ENCODE results near the gene SETBP1. TPM values are rescaled to one million over a fixed set of nuclear protein-coding genes. Genes with fewer than 3 reads are reported as not detected.
"Not testable (repeated sequence)": the region's sequence is repeated elsewhere in the genome, so short reads cannot be mapped to it uniquely, and the experiment has no call there.

Gene SETBP1
- total RNA-seq, 1 donor: 22.8 TPM

GRCh38 chr18:44799907-44800421 lies 119.3 kb downstream of the SETBP1 start:
- Histone ChIP-seq H3K4me1 (ENCODE audit: insufficient read depth, low read length) (no peaks in the 10 kb centered on the region), H3K27ac (ENCODE audit: low read depth, low read length) (no peak overlapping the region), H3K9me3 (ENCODE audit: low read depth, low read length) (no peaks in the 10 kb centered on the region), H3K4me2 (ENCODE audit: insufficient read depth, low read length) (no peak overlapping the region), H2AFZ (ENCODE audit: low read length) (no peak overlapping the region), H3K4me3 (ENCODE audit: insufficient read depth, low read length) (no peak overlapping the region), H3K27me3 (ENCODE audit: insufficient read depth, low read length) (no peaks in the 10 kb centered on the region), H3K79me2 (ENCODE audit: insufficient read depth, low read length) (no peaks in the 10 kb centered on the region), H4K20me1 (ENCODE audit: insufficient read depth, low read length) (no peaks in the 10 kb centered on the region), H3K36me3 (ENCODE audit: insufficient read depth, low read length) (no peaks in the 10 kb centered on the region)
- no peak for TF ChIP-seq CTCF (IDR thresholded peaks at IDR 0.05; ENCODE audit: extremely low read depth, low read depth, low read length)
- DNase-seq (ENCODE audit: insufficient read length, low spot score, missing footprints): no peak

- H3K27ac ChIP-seq (ENCODE audit: low read depth, low read length); H4K20me1 ChIP-seq (ENCODE audit: insufficient read depth, low read length); H3K4me2 ChIP-seq (ENCODE audit: insufficient read depth, low read length); H3K79me2 ChIP-seq (ENCODE audit: insufficient read depth, low read length); H3K27me3 ChIP-seq (ENCODE audit: insufficient read depth, low read length); H3K36me3 ChIP-seq (ENCODE audit: insufficient read depth, low read length); H3K4me1 ChIP-seq (ENCODE audit: insufficient read depth, low read length); H3K9me3 ChIP-seq (ENCODE audit: low read depth, low read length); DNase-seq (ENCODE audit: insufficient read length, low spot score, missing footprints); H3K4me3 ChIP-seq (ENCODE audit: insufficient read depth, low read length); H2AFZ ChIP-seq (ENCODE audit: low read length): not testable (repeated sequence)
Measured at GRCh38 chr18:44800766-44801165, 120.1 kb downstream of the SETBP1 start.

- H3K79me2 ChIP-seq (ENCODE audit: insufficient read depth, low read length): no peaks in the 10 kb centered on the region
- no peak for DNase-seq (ENCODE audit: insufficient read length, low spot score, missing footprints)
- H3K4me1 ChIP-seq (ENCODE audit: insufficient read depth, low read length): no peaks in the 10 kb centered on the region
- no peak for TF ChIP-seq CTCF (IDR thresholded peaks at IDR 0.05; ENCODE audit: extremely low read depth, low read depth, low read length)
- no peaks in the 10 kb centered on the region for H3K27me3 ChIP-seq (ENCODE audit: insufficient read depth, low read length)
- no peak overlapping the region for H2AFZ ChIP-seq (ENCODE audit: low read length)
- H3K4me3 ChIP-seq (ENCODE audit: insufficient read depth, low read length): no peak overlapping the region
- no peaks in the 10 kb centered on the region for H3K36me3 ChIP-seq (ENCODE audit: insufficient read depth, low read length)
- H3K27ac ChIP-seq (ENCODE audit: low read depth, low read length): no peak overlapping the region
- H3K9me3 ChIP-seq (ENCODE audit: low read depth, low read length): no peaks in the 10 kb centered on the region
- H3K4me2 ChIP-seq (ENCODE audit: insufficient read depth, low read length): no peak overlapping the region
- no peaks in the 10 kb centered on the region for H4K20me1 ChIP-seq (ENCODE audit: insufficient read depth, low read length)
Measured at GRCh38 chr18:44801781-44802180, 121.1 kb downstream of the SETBP1 start.

DNA sequence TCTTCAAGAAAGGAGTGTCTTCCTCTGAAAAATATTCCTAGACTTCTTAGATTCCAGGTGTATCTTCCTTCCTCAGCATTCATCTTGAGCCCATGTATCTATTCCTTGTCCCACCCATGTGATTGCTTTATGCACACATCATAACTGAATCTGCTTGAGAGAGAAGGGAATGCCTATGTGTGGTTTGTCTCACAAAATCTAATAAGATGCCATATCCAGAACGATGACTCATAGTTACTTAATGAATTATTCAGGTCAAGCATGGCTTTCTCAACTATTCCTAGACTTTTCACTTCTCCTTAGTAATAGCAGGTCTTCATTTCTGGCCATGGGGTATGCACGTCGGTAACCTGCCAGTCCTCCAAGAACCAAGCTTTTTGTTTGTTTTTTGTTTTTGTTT lies 121.8 kb downstream of the SETBP1 start:
- no peaks in the 10 kb centered on the region for H3K36me3 ChIP-seq (ENCODE audit: insufficient read depth, low read length)
- H3K4me2 ChIP-seq (ENCODE audit: insufficient read depth, low read length): no peak overlapping the region
- no peaks in the 10 kb centered on the region for H3K4me1 ChIP-seq (ENCODE audit: insufficient read depth, low read length)
- no peak for TF ChIP-seq CTCF (IDR thresholded peaks at IDR 0.05; ENCODE audit: extremely low read depth, low read depth, low read length)
- H3K27me3 ChIP-seq (ENCODE audit: insufficient read depth, low read length): no peaks in the 10 kb centered on the region
- no peak overlapping the region for H3K27ac ChIP-seq (ENCODE audit: low read depth, low read length)
- no peaks in the 10 kb centered on the region for H4K20me1 ChIP-seq (ENCODE audit: insufficient read depth, low read length)
- H3K79me2 ChIP-seq (ENCODE audit: insufficient read depth, low read length): no peaks in the 10 kb centered on the region
- no peak for DNase-seq (ENCODE audit: insufficient read length, low spot score, missing footprints)
- H3K9me3 ChIP-seq (ENCODE audit: low read depth, low read length): no peaks in the 10 kb centered on the region
- H3K4me3 ChIP-seq (ENCODE audit: insufficient read depth, low read length): no peak overlapping the region
- no peak overlapping the region for H2AFZ ChIP-seq (ENCODE audit: low read length)

Data from osteoblast (primary cell).